Osteoblast (primary cell): Measurements from ENCODE around the gene ZEB2. TPM values are rescaled to one million over a fixed set of nuclear protein-coding genes. Genes with fewer than 3 reads are reported as not detected.

Experiments used
- DNase-seq: peaks from one replicate; pipeline ENCODE4 v3.0.0; 2011; ENCODE audit warnings: low spot score, mixed read lengths; ENCODE audit not compliant: insufficient read length; ENCODE audit errors: missing footprints
- H2AFZ ChIP-seq: 2 replicates; pipeline ENCODE4 v1.6.0; 2011; ENCODE audit warnings: mild to moderate bottlenecking, low read length
- H3K27ac ChIP-seq: 2 replicates; pipeline ENCODE4 v1.5.1; 2011; ENCODE audit warnings: mild to moderate bottlenecking, low read depth, low read length, moderate library complexity
- H3K27me3 ChIP-seq: 2 replicates; pipeline ENCODE4 v1.6.0; 2012; ENCODE audit warnings: mild to moderate bottlenecking, control low read depth, inconsistent platforms, low read length, moderate library complexity; ENCODE audit not compliant: insufficient read depth
- H3K36me3 ChIP-seq: 2 replicates; pipeline ENCODE4 v1.5.1; 2011; ENCODE audit warnings: mild to moderate bottlenecking, low read length, control low read depth, moderate library complexity; ENCODE audit not compliant: insufficient read depth
- H3K4me1 ChIP-seq: 2 replicates; pipeline ENCODE4 v1.5.1; 2011; ENCODE audit warnings: mild to moderate bottlenecking, low read length, control low read depth, moderate library complexity; ENCODE audit not compliant: insufficient read depth
- H3K4me2 ChIP-seq: 2 replicates; pipeline ENCODE4 v1.6.0; 2011; ENCODE audit warnings: mild to moderate bottlenecking, low read length; ENCODE audit not compliant: insufficient read depth
- H3K4me3 ChIP-seq: fragments of 200-600 bp; sonication (generic); 3 replicates; pipeline ENCODE4 v1.5.1; 2012; ENCODE audit warnings: mild to moderate bottlenecking, low read length, inconsistent platforms; ENCODE audit not compliant: insufficient read depth
- H3K79me2 ChIP-seq: 2 replicates; pipeline ENCODE4 v1.6.0; 2012; ENCODE audit warnings: mild to moderate bottlenecking, low read length, control low read depth, inconsistent platforms; ENCODE audit not compliant: insufficient read depth
- H3K9me3 ChIP-seq: 2 replicates; pipeline ENCODE4 v1.5.1; 2011; ENCODE audit warnings: low read depth, low read length, control low read depth
- H4K20me1 ChIP-seq: 2 replicates; pipeline ENCODE4 v1.6.0; 2012; ENCODE audit warnings: mild to moderate bottlenecking, low read length, control low read depth; ENCODE audit not compliant: insufficient read depth
- CTCF ChIP-seq: IDR thresholded peaks from 2 replicates; pipeline ENCODE4 v1.5.1; 2011; ENCODE audit warnings: mild to moderate bottlenecking, low read depth, low read length, moderate library complexity; ENCODE audit errors: extremely low read depth
- total RNA-seq: library from RNA; depleted of rRNA; stranded (reverse); fragments of >200 nt; gene quantifications from 2 replicates; pipeline ENCODE4 v1.2.3, GENCODE V29; 2012

Gene ZEB2
- total RNA-seq, 1 donor: 119 TPM

GRCh38 chr2:144463266-144463665, 56.7 kb downstream of the ZEB2 start:
- TF ChIP-seq CTCF: no peak
- Histone ChIP-seq H3K27me3 (no peaks in the 10 kb centered on the region), H3K36me3 (peaks cover 14% of the 10 kb centered on the region), H2AFZ (no peak overlapping the region), H3K9me3 (no peaks in the 10 kb centered on the region), H3K79me2 (peaks cover 99% of the 10 kb centered on the region), H3K4me1 (peaks cover 45% of the 10 kb centered on the region), H3K4me2 (no peak overlapping the region), H3K4me3 (no peak overlapping the region), H4K20me1 (peaks cover 7% of the 10 kb centered on the region), H3K27ac (peak overlapping the region; percentile 96)
- no peak for DNase-seq

DNA sequence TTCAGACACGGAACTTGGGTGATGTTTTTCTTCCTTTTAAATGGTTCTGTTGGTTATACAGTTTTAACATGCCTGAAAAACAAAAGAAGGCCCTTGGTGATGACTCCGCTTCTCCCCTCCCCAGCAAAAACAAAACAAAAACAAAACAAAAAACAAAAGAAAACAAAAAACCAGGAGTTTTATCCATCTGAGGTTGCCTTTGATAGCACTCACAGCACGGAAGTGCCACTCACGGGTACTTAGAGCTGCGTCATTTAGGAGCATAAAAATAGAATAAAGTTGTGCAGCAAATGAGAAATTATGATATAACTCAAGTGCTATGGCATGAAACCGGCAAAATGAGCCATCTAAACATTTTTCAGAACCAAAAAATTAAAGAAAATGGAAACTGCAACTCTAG, 57.7 kb downstream of the ZEB2 start:
- peaks cover 99% of the 10 kb centered on the region for H3K79me2 ChIP-seq
- no peaks in the 10 kb centered on the region for H3K27me3 ChIP-seq
- DNase-seq: no peak
- H3K27ac ChIP-seq: peak overlapping the region; percentile 96
- peaks cover 45% of the 10 kb centered on the region for H3K4me1 ChIP-seq
- peaks cover 14% of the 10 kb centered on the region for H3K36me3 ChIP-seq
- peaks cover 4% of the 10 kb centered on the region for H4K20me1 ChIP-seq
- no peaks in the 10 kb centered on the region for H3K9me3 ChIP-seq
- H3K4me2 ChIP-seq: peak overlapping the region; percentile 49
- no peak overlapping the region for H3K4me3 ChIP-seq
- no peak for TF ChIP-seq CTCF
- no peak overlapping the region for H2AFZ ChIP-seq

DNA sequence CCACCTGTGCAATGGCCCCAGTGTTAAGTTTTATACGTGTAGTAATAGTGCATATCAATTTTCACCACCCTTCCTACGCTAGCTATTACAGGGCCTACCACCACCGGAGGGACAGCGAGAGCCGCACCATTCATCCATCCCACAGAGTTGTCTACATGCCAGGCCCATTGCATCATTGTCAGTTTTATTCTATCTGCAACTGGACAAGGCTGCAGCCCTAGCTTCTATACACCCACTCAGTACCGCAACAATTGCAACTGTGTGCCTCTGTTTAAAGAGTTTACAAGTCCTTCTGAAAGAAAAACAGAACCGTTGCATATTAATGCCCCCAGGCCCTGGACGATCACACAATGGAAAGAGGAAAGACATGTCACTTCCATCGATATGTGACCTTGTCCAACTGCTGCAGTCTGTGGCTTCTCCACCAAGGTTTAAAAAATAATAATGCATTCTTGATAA, 58.6 kb downstream of the ZEB2 start:
- Histone ChIP-seq H3K4me2 (peak overlapping the region; percentile 49), H3K9me3 (no peaks in the 10 kb centered on the region), H3K27ac (peak overlapping the region; percentile 96), H4K20me1 (no peaks in the 10 kb centered on the region), H3K4me3 (peak overlapping the region; percentile 2), H3K36me3 (peaks cover 14% of the 10 kb centered on the region), H2AFZ (no peak overlapping the region), H3K4me1 (peaks cover 51% of the 10 kb centered on the region), H3K27me3 (no peaks in the 10 kb centered on the region), H3K79me2 (peaks cover 97% of the 10 kb centered on the region)
- no peak for TF ChIP-seq CTCF
- peak; percentile 73 for DNase-seq

- H3K4me2 ChIP-seq: peak overlapping the region; percentile 53
These were observed 59.1 kb downstream of the ZEB2 start for GRCh38 chr2:144460727-144461307.

More at GRCh38 chr2:144460727-144461307, 59.1 kb downstream of the ZEB2 start:
- no peak for TF ChIP-seq CTCF
- H3K4me3 ChIP-seq: no peak overlapping the region
- H3K27me3 ChIP-seq: no peaks in the 10 kb centered on the region
- H3K4me1 ChIP-seq: peaks cover 56% of the 10 kb centered on the region
- H4K20me1 ChIP-seq: no peaks in the 10 kb centered on the region
- DNase-seq: peak; percentile 26
- no peak overlapping the region for H2AFZ ChIP-seq
- peak overlapping the region; percentile 96 for H3K27ac ChIP-seq
- H3K9me3 ChIP-seq: no peaks in the 10 kb centered on the region
- H3K36me3 ChIP-seq: peaks cover 13% of the 10 kb centered on the region
- peaks cover 97% of the 10 kb centered on the region for H3K79me2 ChIP-seq
